Sciatic nerve (tissue), 2 donors: ENCODE results near the gene MUTYH. TPM values are rescaled to one million over a fixed set of nuclear protein-coding genes. Genes with fewer than 3 reads are reported as not detected.
"Not testable (repeated sequence)": the region's sequence is repeated elsewhere in the genome, so short reads cannot be mapped to it uniquely, and the experiment has no call there.

Experiments
- ATAC-seq: fragments of 200-7000 bp; cut with Tn5 transposase; one replicate; pipeline ENCODE4 v1.9.1; 2020; ENCODE audit warnings: mild to moderate bottlenecking, moderate library complexity
- DNase-seq: peaks from one replicate; pipeline ENCODE4 v3.0.0-alpha.2; 2020; ENCODE audit warnings: low spot score
- intact Hi-C: fragments of 100-400 bp; cut with DNase I; formaldehyde crosslinking; loops from one replicate; pipeline ENCODE4 v1.14.2; 2022
- total RNA-seq: library from RNA; stranded (reverse); fragmentation: NEBNext Ultra II Directional; extraction: Animal tissue kit (Norgen Biotek cat#: 25700); gene quantifications from one replicate; pipeline ENCODE4 v1.2.1, GENCODE V29; 2021
- donor health status: DM: no; HTN: no; CAD: no.
- donor health status: DM: no; HTN: no; CAD: no.

The MUTYH gene
- 37.5 TPM for total RNA-seq

- intact Hi-C loops, result no loop called here
- peak; percentile 96 for ATAC-seq
- peak; percentile 94 for DNase-seq
Measured at GRCh38 chr1:45339789-45340558, at the start of gene MUTYH, which contains the start of gene TOE1. MUTYH (minus strand) TSS chr1:45340440; CDS start chr1:45334505, 5,935 bp downstream. TOE1 (plus strand) TSS chr1:45340170; CDS start chr1:45340253, 83 bp downstream.

- DNase-seq, result no peak
- no peak for ATAC-seq
- intact Hi-C loops, result no loop called here
Measured at GRCh38 chr1:45386219-45386618, 46.0 kb upstream of the MUTYH start.

- DNase-seq (no peak), ATAC-seq (no peak)
- intact Hi-C loops, result no loop called here
Measured at GRCh38 chr1:45385302-45385701, 45.1 kb upstream of the MUTYH start.

- intact Hi-C loops, ATAC-seq, DNase-seq: not testable (repeated sequence)
Measured at GRCh38 chr1:45384213-45384612, 44.0 kb upstream of the MUTYH start.

GRCh38 chr1:45383191-45383590 lies 43.0 kb upstream of the MUTYH start:
- ATAC-seq (no peak), DNase-seq (no peak)
- intact Hi-C loops, result no loop called here

- ATAC-seq (no peak), DNase-seq (no peak)
- intact Hi-C loops, result no loop called here
Measured at GRCh38 chr1:45381243-45381642, 41.0 kb upstream of the MUTYH start.

- ATAC-seq (no peak), DNase-seq (no peak)
- intact Hi-C loops, result no loop called here
Measured at GRCh38 chr1:45380730-45381129, 40.5 kb upstream of the MUTYH start.

GRCh38 chr1:45380125-45380524 lies 39.9 kb upstream of the MUTYH start:
- intact Hi-C loops, result no loop called here
- DNase-seq (no peak), ATAC-seq (no peak)

- intact Hi-C loops, result no loop called here
- DNase-seq (no peak), ATAC-seq (no peak)
Measured at GRCh38 chr1:45379524-45379923, 39.3 kb upstream of the MUTYH start.

- ATAC-seq (no peak), DNase-seq (no peak)
- intact Hi-C loops, result no loop called here
Measured at GRCh38 chr1:45378184-45378583, 37.9 kb upstream of the MUTYH start.

- intact Hi-C loops, result no loop called here
- ATAC-seq (no peak), DNase-seq (no peak)
Measured at GRCh38 chr1:45375104-45376090, 35.2 kb upstream of the MUTYH start.

GRCh38 chr1:45373573-45373972 lies 33.3 kb upstream of the MUTYH start:
- intact Hi-C loops, result no loop called here
- DNase-seq, result no peak
- no peak for ATAC-seq

- DNase-seq, result no peak
- intact Hi-C loops, result no loop called here
- ATAC-seq, result no peak
Measured at GRCh38 chr1:45370575-45370974, 30.3 kb upstream of the MUTYH start.

- DNase-seq, result no peak
- intact Hi-C loops, result no loop called here
- ATAC-seq, result peak; percentile 93
Measured at GRCh38 chr1:45365051-45365450, 24.8 kb upstream of the MUTYH start.

GRCh38 chr1:45364294-45364693 lies 24.1 kb upstream of the MUTYH start:
- no peak for ATAC-seq
- intact Hi-C loops, result loop anchor here (5.0 kb wide), 2 partner anchors 128 to 203 kb away; partner anchors contain the start of gene TESK2

GRCh38 chr1:45360981-45361380 lies 20.7 kb upstream of the MUTYH start:
- ATAC-seq, result peak; percentile 72
- intact Hi-C loops, result loop anchor here (5.0 kb wide), 2 partner anchors 131 to 206 kb away; partner anchors contain the start of gene TESK2
- not testable (repeated sequence) for DNase-seq

More at GRCh38 chr1:45364294-45364693, 24.1 kb upstream of the MUTYH start:
- no peak for DNase-seq

GRCh38 chr1:45359882-45360513 lies 19.8 kb upstream of the MUTYH start:
- DNase-seq, result peak; percentile 85
- peak; percentile 90 for ATAC-seq
- intact Hi-C loops, result loop anchor here (5.0 kb wide), 2 partner anchors 132 to 207 kb away; partner anchors contain the start of gene TESK2

- intact Hi-C loops, result no loop called here
- DNase-seq, result no peak
- no peak for ATAC-seq
Measured at GRCh38 chr1:45356186-45356585, 15.9 kb upstream of the MUTYH start.

- no peak for DNase-seq
- intact Hi-C loops, result no loop called here
- ATAC-seq, result no peak
Measured at GRCh38 chr1:45355683-45356082, 15.4 kb upstream of the MUTYH start.
